OCI-LY3 (cell line): Measurements from ENCODE around the gene POLE3.
"Not testable (repeated sequence)": the region's sequence is repeated elsewhere in the genome, so short reads cannot be mapped to it uniquely, and the experiment has no call there.

ENCODE experiments used
- EZH2phosphoT487 ChIP-seq: fragments of 200-600 bp; shearing (Covaris generic); IDR thresholded peaks from 2 replicates; pipeline ENCODE4 v1.6.1; 2018; ENCODE audit warnings: antibody characterized with exemption, mixed run types, low read depth
- TF ChIP-seq, protein P1 (sequence below): fragments of 200-600, 300-600 bp; sonication (generic); IDR thresholded peaks from 2 replicates; pipeline ENCODE4 v1.5.1; 2014; ENCODE audit warnings: antibody characterized with exemption, low read length, low read depth

DNA sequence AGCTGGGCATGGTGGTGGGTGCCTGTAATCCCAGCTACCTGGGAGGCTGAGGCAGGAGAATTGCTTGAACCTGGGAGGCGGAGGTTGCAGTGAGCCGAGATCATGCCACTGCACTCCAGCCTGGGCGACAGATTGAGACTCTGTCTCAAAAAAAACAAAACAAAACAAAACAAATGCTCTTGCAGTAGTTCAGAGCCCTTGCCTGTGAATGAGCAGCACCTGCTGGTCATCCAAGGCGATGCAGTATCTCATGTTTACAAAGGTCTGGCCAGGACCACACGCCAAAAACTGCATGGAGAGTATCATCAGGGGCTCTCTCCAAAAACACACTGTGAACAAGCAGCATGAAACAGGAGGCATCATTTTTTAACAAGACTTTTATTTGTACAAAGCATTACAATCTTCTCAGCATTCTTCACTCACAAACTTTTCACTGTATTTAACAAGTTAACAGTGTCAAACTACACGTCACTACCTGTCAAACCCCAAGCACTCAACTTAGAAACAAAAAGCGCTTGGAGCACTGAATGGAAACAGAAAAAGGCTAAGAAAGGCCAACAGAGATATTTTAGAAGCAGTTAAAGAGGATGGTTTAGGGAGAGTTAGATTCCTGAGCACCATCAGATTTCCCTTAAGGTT, 3.5 kb downstream of the POLE3 start:
- TF ChIP-seq, protein P1, sequence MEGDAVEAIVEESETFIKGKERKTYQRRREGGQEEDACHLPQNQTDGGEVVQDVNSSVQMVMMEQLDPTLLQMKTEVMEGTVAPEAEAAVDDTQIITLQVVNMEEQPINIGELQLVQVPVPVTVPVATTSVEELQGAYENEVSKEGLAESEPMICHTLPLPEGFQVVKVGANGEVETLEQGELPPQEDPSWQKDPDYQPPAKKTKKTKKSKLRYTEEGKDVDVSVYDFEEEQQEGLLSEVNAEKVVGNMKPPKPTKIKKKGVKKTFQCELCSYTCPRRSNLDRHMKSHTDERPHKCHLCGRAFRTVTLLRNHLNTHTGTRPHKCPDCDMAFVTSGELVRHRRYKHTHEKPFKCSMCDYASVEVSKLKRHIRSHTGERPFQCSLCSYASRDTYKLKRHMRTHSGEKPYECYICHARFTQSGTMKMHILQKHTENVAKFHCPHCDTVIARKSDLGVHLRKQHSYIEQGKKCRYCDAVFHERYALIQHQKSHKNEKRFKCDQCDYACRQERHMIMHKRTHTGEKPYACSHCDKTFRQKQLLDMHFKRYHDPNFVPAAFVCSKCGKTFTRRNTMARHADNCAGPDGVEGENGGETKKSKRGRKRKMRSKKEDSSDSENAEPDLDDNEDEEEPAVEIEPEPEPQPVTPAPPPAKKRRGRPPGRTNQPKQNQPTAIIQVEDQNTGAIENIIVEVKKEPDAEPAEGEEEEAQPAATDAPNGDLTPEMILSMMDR, result peak; percentile 63
- TF ChIP-seq EZH2phosphoT487, result not testable (repeated sequence)
